ENCODE measurements around the gene CDH15.
A peak's percentile ranks its signal among the peaks of the same experiment; 100 is the strongest.

Gene CDH15

GRCh38 chr16:89175280-89176146, 4.0 kb downstream of the CDH15 start:
- Histone ChIP-seq H3K4me1 (ENCODE audit: insufficient read depth, insufficient read length) (peaks cover 47% of the 10 kb centered on the region), H3K9ac (ENCODE audit: insufficient read length, low read depth) (peak overlapping the region; percentile 36), H3K36me3 (ENCODE audit: insufficient read depth, insufficient read length, low read length) (no peaks in the 10 kb centered on the region), H3K9me3 (ENCODE audit: insufficient read depth, low read length) (no peaks in the 10 kb centered on the region), H3K4me3 (ENCODE audit: insufficient read length, low read depth) (no peak overlapping the region), H3K27me3 (ENCODE audit: insufficient read depth, insufficient read length) (peaks cover 16% of the 10 kb centered on the region)
- TF ChIP-seq ZNF274 (IDR thresholded peaks at IDR 0.05; ENCODE audit: low read depth, low read length) (no peak), SUZ12 (IDR thresholded peaks at IDR 0.05; ENCODE audit: extremely low read depth, insufficient read depth, insufficient read length) (no peak), YY1 (IDR thresholded peaks at IDR 0.05; ENCODE audit: insufficient read depth, insufficient read length) (no peak)
- DNase-seq (ENCODE audit: low read depth, low spot score) = no peak

GRCh38 chr16:89176147-89176690, 4.7 kb downstream of the CDH15 start:
- Histone ChIP-seq H3K27me3 (ENCODE audit: insufficient read depth, insufficient read length) (peaks cover 12% of the 10 kb centered on the region), H3K9ac (ENCODE audit: insufficient read length, low read depth) (peak overlapping the region; percentile 21), H3K9me3 (ENCODE audit: insufficient read depth, low read length) (no peaks in the 10 kb centered on the region), H3K4me3 (ENCODE audit: insufficient read length, low read depth) (no peak overlapping the region), H3K36me3 (ENCODE audit: insufficient read depth, insufficient read length, low read length) (no peaks in the 10 kb centered on the region), H3K4me1 (ENCODE audit: insufficient read depth, insufficient read length) (peaks cover 42% of the 10 kb centered on the region)
- DNase-seq (ENCODE audit: low read depth, low spot score) = no peak
- TF ChIP-seq YY1 (IDR thresholded peaks at IDR 0.05; ENCODE audit: insufficient read depth, insufficient read length) = no peak
- TF ChIP-seq SUZ12 (IDR thresholded peaks at IDR 0.05; ENCODE audit: extremely low read depth, insufficient read depth, insufficient read length) = no peak
- TF ChIP-seq ZNF274 (IDR thresholded peaks at IDR 0.05; ENCODE audit: low read depth, low read length) = no peak

GRCh38 chr16:89176717-89177116, 5.2 kb downstream of the CDH15 start:
- peaks cover 11% of the 10 kb centered on the region for H3K27me3 ChIP-seq (ENCODE audit: insufficient read depth, insufficient read length)
- no peaks in the 10 kb centered on the region for H3K36me3 ChIP-seq (ENCODE audit: insufficient read depth, insufficient read length, low read length)
- DNase-seq (ENCODE audit: low read depth, low spot score) = no peak
- peaks cover 41% of the 10 kb centered on the region for H3K4me1 ChIP-seq (ENCODE audit: insufficient read depth, insufficient read length)
- TF ChIP-seq YY1 (IDR thresholded peaks at IDR 0.05; ENCODE audit: insufficient read depth, insufficient read length) (no peak), SUZ12 (IDR thresholded peaks at IDR 0.05; ENCODE audit: extremely low read depth, insufficient read depth, insufficient read length) (no peak), ZNF274 (IDR thresholded peaks at IDR 0.05; ENCODE audit: low read depth, low read length) (no peak)
- H3K9ac ChIP-seq (ENCODE audit: insufficient read length, low read depth) = no peak overlapping the region
- H3K4me3 ChIP-seq (ENCODE audit: insufficient read length, low read depth) = no peak overlapping the region
- H3K9me3 ChIP-seq (ENCODE audit: insufficient read depth, low read length) = no peaks in the 10 kb centered on the region

- H3K27me3 ChIP-seq (ENCODE audit: insufficient read depth, insufficient read length) = peaks cover 3% of the 10 kb centered on the region
- no peaks in the 10 kb centered on the region for H3K9me3 ChIP-seq (ENCODE audit: insufficient read depth, low read length)
- no peak overlapping the region for H3K9ac ChIP-seq (ENCODE audit: insufficient read length, low read depth)
- no peak overlapping the region for H3K4me3 ChIP-seq (ENCODE audit: insufficient read length, low read depth)
- peaks cover 33% of the 10 kb centered on the region for H3K4me1 ChIP-seq (ENCODE audit: insufficient read depth, insufficient read length)
- TF ChIP-seq SUZ12 (IDR thresholded peaks at IDR 0.05; ENCODE audit: extremely low read depth, insufficient read depth, insufficient read length) = no peak
- TF ChIP-seq ZNF274 (IDR thresholded peaks at IDR 0.05; ENCODE audit: low read depth, low read length) = no peak
- TF ChIP-seq YY1 (IDR thresholded peaks at IDR 0.05; ENCODE audit: insufficient read depth, insufficient read length) = no peak
- no peaks in the 10 kb centered on the region for H3K36me3 ChIP-seq (ENCODE audit: insufficient read depth, insufficient read length, low read length)
- DNase-seq (ENCODE audit: low read depth, low spot score) = no peak
Measured at GRCh38 chr16:89177501-89177900, 6.0 kb downstream of the CDH15 start.

- no peak overlapping the region for H3K4me3 ChIP-seq (ENCODE audit: insufficient read length, low read depth)
- peaks cover 26% of the 10 kb centered on the region for H3K4me1 ChIP-seq (ENCODE audit: insufficient read depth, insufficient read length)
- no peaks in the 10 kb centered on the region for H3K27me3 ChIP-seq (ENCODE audit: insufficient read depth, insufficient read length)
- no peaks in the 10 kb centered on the region for H3K9me3 ChIP-seq (ENCODE audit: insufficient read depth, low read length)
- H3K9ac ChIP-seq (ENCODE audit: insufficient read length, low read depth) = no peak overlapping the region
- DNase-seq (ENCODE audit: low read depth, low spot score) = no peak
- H3K36me3 ChIP-seq (ENCODE audit: insufficient read depth, insufficient read length, low read length) = no peaks in the 10 kb centered on the region
- no peak for TF ChIP-seq ZNF274 (IDR thresholded peaks at IDR 0.05; ENCODE audit: low read depth, low read length)
- TF ChIP-seq YY1 (IDR thresholded peaks at IDR 0.05; ENCODE audit: insufficient read depth, insufficient read length) = no peak
- TF ChIP-seq SUZ12 (IDR thresholded peaks at IDR 0.05; ENCODE audit: extremely low read depth, insufficient read depth, insufficient read length) = no peak
Measured at GRCh38 chr16:89178453-89179147, 7.1 kb downstream of the CDH15 start.

GRCh38 chr16:89179148-89179484, 7.6 kb downstream of the CDH15 start:
- no peak for DNase-seq (ENCODE audit: low read depth, low spot score)
- H3K9me3 ChIP-seq (ENCODE audit: insufficient read depth, low read length) = no peaks in the 10 kb centered on the region
- H3K4me1 ChIP-seq (ENCODE audit: insufficient read depth, insufficient read length) = peaks cover 21% of the 10 kb centered on the region
- H3K36me3 ChIP-seq (ENCODE audit: insufficient read depth, insufficient read length, low read length) = no peaks in the 10 kb centered on the region
- H3K9ac ChIP-seq (ENCODE audit: insufficient read length, low read depth) = no peak overlapping the region
- TF ChIP-seq YY1 (IDR thresholded peaks at IDR 0.05; ENCODE audit: insufficient read depth, insufficient read length) = no peak
- no peak for TF ChIP-seq SUZ12 (IDR thresholded peaks at IDR 0.05; ENCODE audit: extremely low read depth, insufficient read depth, insufficient read length)
- no peak for TF ChIP-seq ZNF274 (IDR thresholded peaks at IDR 0.05; ENCODE audit: low read depth, low read length)
- no peak overlapping the region for H3K4me3 ChIP-seq (ENCODE audit: insufficient read length, low read depth)
- no peaks in the 10 kb centered on the region for H3K27me3 ChIP-seq (ENCODE audit: insufficient read depth, insufficient read length)

All from NT2/D1 (cell line).